K562 (cell line): ENCODE results near the gene ZNF716.

Source experiments
- ATF3 ChIP-seq, 2 experiments: fragments of 450-650 bp in 1 of 2; sonication (generic) in 1 of 2; formaldehyde crosslinking in 1 of 2; IDR thresholded peaks in 1 of 2; conservative IDR thresholded peaks in 1 of 2; 2 replicates each; pipeline versions ENCODE4 v1.6.1 to v1.8.1; 2016 to 2023; ENCODE audit warnings: mild to moderate bottlenecking in 2 of 2, moderate library complexity in 2 of 2, inconsistent platforms in 1 of 2, missing genetic modification reagents in 1 of 2
- BRD4 ChIP-seq: fragments of 200-600 bp; sonication (generic); IDR thresholded peaks from 2 replicates; pipeline ENCODE4 v1.6.1; 2017; ENCODE audit warnings: inconsistent platforms
- CEBPB ChIP-seq: fragments of 450-650 bp; IDR thresholded peaks from 2 replicates; pipeline ENCODE4 v1.6.1; 2016; ENCODE audit warnings: missing genetic modification characterization, missing compliant biosample characterization
- CTCF ChIP-seq, 3 experiments: IDR thresholded peaks in 2 of 3; conservative IDR thresholded peaks in 1 of 3; 2 replicates each; pipeline ENCODE4 v1.5.1; 2011 to 2012; ENCODE audit warnings: low read length in 3 of 3, mild to moderate bottlenecking in 3 of 3, control low read depth in 2 of 3, improper control_type of control experiment in 1 of 3, inconsistent platforms in 1 of 3, low read depth in 1 of 3, mixed read lengths in 1 of 3, moderate library complexity in 1 of 3; ENCODE audit not compliant: insufficient read depth in 2 of 3
- E2F5 ChIP-seq: sonication (generic); formaldehyde crosslinking; IDR thresholded peaks from 2 replicates; pipeline ENCODE4 v1.8.0; 2022; ENCODE audit warnings: mild to moderate bottlenecking, missing genetic modification reagents
- MCM7 ChIP-seq, 2 experiments: fragments of 450-650 bp; IDR thresholded peaks; 2 replicates each; pipeline ENCODE4 v1.6.1; 2016 to 2018
- SIN3A ChIP-seq, 2 experiments: fragments of 150-350 bp in 1 of 2; IDR thresholded peaks; 2 replicates each; pipeline ENCODE4 v1.6.1; 2011 to 2016; ENCODE audit warnings: borderline replicate concordance in 2 of 2, low read depth in 2 of 2, low read length in 2 of 2, mild to moderate bottlenecking in 2 of 2, moderate library complexity in 2 of 2; ENCODE audit not compliant: control insufficient read depth in 1 of 2
- SP1 ChIP-seq: sonication (generic); formaldehyde crosslinking; IDR thresholded peaks from 2 replicates; pipeline ENCODE4 v1.8.1; 2022; ENCODE audit warnings: mild to moderate bottlenecking, missing genetic modification reagents
- ZNF184 ChIP-seq: sonication (generic); formaldehyde crosslinking; IDR thresholded peaks from 2 replicates; pipeline ENCODE4 v1.5.0; 2020; ENCODE audit warnings: missing genetic modification reagents

- TF ChIP-seq CTCF (IDR thresholded peaks at IDR 0.05 in 2 of 3, conservative IDR thresholded peaks at IDR 0.05 in 1 of 3; ENCODE audit: insufficient read depth in 2 of 3, low read depth in 1 of 3, low read length in 3 of 3) (no peak), MCM7 (IDR thresholded peaks at IDR 0.05) (no peak), SP1 (CRISPR knock-in tag) (no peak), ATF3 (IDR thresholded peaks at IDR 0.05) (no peak), ATF3 (CRISPR knock-in tag; conservative IDR thresholded peaks at IDR 0.05) (no peak), E2F5 (CRISPR knock-in tag) (no peak), BRD4 (no peak), ZNF184 (no peak), SIN3A (IDR thresholded peaks at IDR 0.05; ENCODE audit: borderline replicate concordance in 2 of 2, control insufficient read depth in 1 of 2, low read depth in 2 of 2, low read length in 2 of 2) (no peak), CEBPB (tag) (no peak)
Measured at GRCh38 chr7:57403601-57404342, 46.2 kb upstream of the ZNF716 start.
